H9 (cell line): Measurements from ENCODE around the gene TBP. TPM values are rescaled to one million over a fixed set of nuclear protein-coding genes. Genes with fewer than 3 reads are reported as not detected.

Experiments used
- DNase-seq: peaks from one replicate; pipeline ENCODE4 v3.0.0-alpha.2; 2017
- H2AFZ ChIP-seq: one replicate; pipeline ENCODE4 v1.6.1; 2013; ENCODE audit warnings: mild to moderate bottlenecking, low read length, control low read depth, moderate library complexity
- H2AK5ac ChIP-seq: 2 replicates; pipeline ENCODE4 v1.6.1; 2013; ENCODE audit warnings: low read length, control low read depth, mixed read lengths; ENCODE audit not compliant: insufficient read length
- H2BK120ac ChIP-seq: one replicate; pipeline ENCODE4 v1.6.1; 2013; ENCODE audit warnings: low read depth, mild to moderate bottlenecking, low read length, control low read depth, inconsistent platforms; ENCODE audit not compliant: poor library complexity, severe bottlenecking
- H2BK12ac ChIP-seq: 2 replicates; pipeline ENCODE4 v1.6.1; 2013; ENCODE audit warnings: low read length, control low read depth, mixed read lengths, low read depth; ENCODE audit not compliant: insufficient read length
- H2BK15ac ChIP-seq: 2 replicates; pipeline ENCODE4 v1.6.1; 2013; ENCODE audit warnings: low read depth, low read length, control low read depth
- H2BK20ac ChIP-seq: one replicate; pipeline ENCODE4 v1.6.1; 2013; ENCODE audit warnings: low read depth, mild to moderate bottlenecking, low read length, control low read depth, inconsistent platforms; ENCODE audit not compliant: poor library complexity, severe bottlenecking
- H2BK5ac ChIP-seq: 2 replicates; pipeline ENCODE4 v1.6.1; 2013; ENCODE audit warnings: low read length, control low read depth, mixed read lengths; ENCODE audit not compliant: insufficient read length
- H3K14ac ChIP-seq: 2 replicates; pipeline ENCODE4 v1.6.1; 2013; ENCODE audit warnings: low read length, control low read depth; ENCODE audit not compliant: insufficient read depth
- H3K18ac ChIP-seq: 2 replicates; pipeline ENCODE4 v1.6.1; 2013; ENCODE audit warnings: low read depth, mild to moderate bottlenecking, mixed read lengths, low read length, control low read depth; ENCODE audit not compliant: insufficient read length
- H3K23ac ChIP-seq: 2 replicates; pipeline ENCODE4 v1.6.1; 2013; ENCODE audit warnings: low read length, control low read depth, mixed read lengths, low read depth; ENCODE audit not compliant: insufficient read length
- H3K23me2 ChIP-seq: 2 replicates; pipeline ENCODE4 v1.6.1; 2013; ENCODE audit warnings: low read depth, mild to moderate bottlenecking, mixed read lengths, low read length, control low read depth; ENCODE audit not compliant: insufficient read length, poor library complexity, severe bottlenecking
- H3K27ac ChIP-seq: 2 replicates; pipeline ENCODE4 v1.5.1; 2013; ENCODE audit warnings: low read length, control low read depth, mixed read lengths, low read depth; ENCODE audit not compliant: insufficient read length
- H3K27me3 ChIP-seq: 2 replicates; pipeline ENCODE4 v1.6.1; 2013; ENCODE audit warnings: low read length, control low read depth, inconsistent platforms; ENCODE audit not compliant: insufficient read depth
- H3K4ac ChIP-seq: 2 replicates; pipeline ENCODE4 v1.6.1; 2013; ENCODE audit warnings: low read depth, mild to moderate bottlenecking, control low read depth, inconsistent platforms, low read length, moderate library complexity
- H3K4me1 ChIP-seq: 2 replicates; pipeline ENCODE4 v1.6.1; 2013; ENCODE audit warnings: low read length, control low read depth, inconsistent platforms; ENCODE audit not compliant: insufficient read depth
- H3K4me2 ChIP-seq: 2 replicates; pipeline ENCODE4 v1.6.1; 2013; ENCODE audit warnings: low read length, control low read depth, mixed read lengths; ENCODE audit not compliant: insufficient read length, insufficient read depth
- H3K56ac ChIP-seq: 2 replicates; pipeline ENCODE4 v1.6.1; 2013; ENCODE audit warnings: low read depth, mild to moderate bottlenecking, mixed read lengths, low read length, control low read depth; ENCODE audit not compliant: insufficient read length
- H3K79me1 ChIP-seq: 2 replicates; pipeline ENCODE4 v1.6.1; 2013; ENCODE audit warnings: low read depth, mild to moderate bottlenecking, moderate library complexity, low read length, control low read depth, inconsistent platforms; ENCODE audit not compliant: insufficient read depth, poor library complexity, severe bottlenecking
- H3K79me2 ChIP-seq: 2 replicates; pipeline ENCODE4 v1.6.1; 2013; ENCODE audit warnings: low read length, control low read depth, inconsistent platforms; ENCODE audit not compliant: insufficient read depth
- H3K9ac ChIP-seq: 2 replicates; pipeline ENCODE4 v1.6.1; 2013; ENCODE audit warnings: low read length, control low read depth, mixed read lengths; ENCODE audit not compliant: insufficient read length; ENCODE audit errors: extremely low read depth
- H3K9me3 ChIP-seq: one replicate; pipeline ENCODE4 v1.6.1; 2013; ENCODE audit warnings: low read depth, low read length, inconsistent platforms; ENCODE audit not compliant: control insufficient read depth
- H3T11ph ChIP-seq: one replicate; pipeline ENCODE4 v1.6.1; 2013; ENCODE audit warnings: mild to moderate bottlenecking, low read length, control low read depth, inconsistent platforms
- H4K20me1 ChIP-seq: one replicate; pipeline ENCODE4 v1.6.1; 2013; ENCODE audit not compliant: control insufficient read depth, insufficient read length, insufficient read depth
- H4K5ac ChIP-seq: 2 replicates; pipeline ENCODE4 v1.6.1; 2013; ENCODE audit warnings: low read depth, mild to moderate bottlenecking, mixed read lengths, low read length, control low read depth; ENCODE audit not compliant: insufficient read length
- H4K8ac ChIP-seq: replicated peaks from 2 replicates; pipeline ENCODE4 v1.6.1; 2013; ENCODE audit warnings: low read length, control low read depth, mixed read lengths, low read depth; ENCODE audit not compliant: insufficient read length
- H4K91ac ChIP-seq: 2 replicates; pipeline ENCODE4 v1.6.1; 2013; ENCODE audit warnings: low read depth, mild to moderate bottlenecking, moderate library complexity, mixed read lengths, low read length, control low read depth; ENCODE audit not compliant: insufficient read length
- H3K27ac Mint-ChIP-seq, 3 experiments: 2 replicates in 2 of 3; 3 replicates in 1 of 3; pipeline ENCODE4 v1.8.0; 2020 to 2021; ENCODE audit warnings: mixed read lengths in 3 of 3, mild to moderate bottlenecking in 1 of 3, moderate library complexity in 1 of 3
- H3K27me3 Mint-ChIP-seq: 2 replicates; pipeline ENCODE4 v1.8.0; 2021; ENCODE audit warnings: low read depth, mild to moderate bottlenecking, moderate library complexity, mixed read lengths
- H3K36me3 Mint-ChIP-seq, 3 experiments: 2 replicates in 2 of 3; 3 replicates in 1 of 3; pipeline ENCODE4 v1.8.0; 2020 to 2021; ENCODE audit warnings: low read depth in 3 of 3, mixed read lengths in 3 of 3; ENCODE audit not compliant: insufficient read depth in 1 of 3
- H3K4me1 Mint-ChIP-seq, 2 experiments: 2 replicates each; pipeline ENCODE4 v1.8.0; 2020; ENCODE audit warnings: mixed read lengths in 2 of 2
- H3K4me3 Mint-ChIP-seq, 2 experiments: 2 replicates in 1 of 2; 3 replicates in 1 of 2; pipeline ENCODE4 v1.8.0; 2020 to 2021; ENCODE audit warnings: mild to moderate bottlenecking in 2 of 2, mixed read lengths in 2 of 2, moderate library complexity in 1 of 2
- H3K9me3 Mint-ChIP-seq, 2 experiments: 2 replicates in 1 of 2; 3 replicates in 1 of 2; pipeline ENCODE4 v1.8.0; 2020; ENCODE audit warnings: mild to moderate bottlenecking in 2 of 2, mixed read lengths in 2 of 2, moderate library complexity in 1 of 2
- CTCF ChIP-seq: fragments of 200-600 bp; sonication (generic); conservative IDR thresholded peaks from 3 replicates; pipeline ENCODE4 v1.8.0; 2021; ENCODE audit warnings: antibody characterized with exemption, mild to moderate bottlenecking
- WGBS: extraction: QIAGEN DNeasy Blood & Tissue Kit; methylation state at CpG from one replicate; pipeline ENCODE4 v1.1.7; 2013; ENCODE audit warnings: missing lambda C conversion rate, low lambda C conversion rate, mixed read lengths; ENCODE audit not compliant: insufficient read length; ENCODE audit errors: extremely low coverage; 5-methylcytosine and 5-hydroxymethylcytosine counted together
- total RNA-seq: library from RNA; stranded (reverse); gene quantifications from 2 replicates; pipeline ENCODE4 v1.2.1, GENCODE V29; 2021

The TBP gene
- total RNA-seq, 1 experiment from 2014 or later = 22.6 TPM

- H2BK5ac ChIP-seq = no peak overlapping the region
- TF ChIP-seq CTCF = no peak
- H3K9me3 Mint-ChIP-seq = no peaks in the 10 kb centered on the region
- no peak overlapping the region for H3K4me3 Mint-ChIP-seq
- H4K8ac ChIP-seq = no peak overlapping the region
- no peaks in the 10 kb centered on the region for H3K4me1 ChIP-seq
- H2BK20ac ChIP-seq = no peak overlapping the region
- H3K36me3 Mint-ChIP-seq = peaks cover 10 to 34% (median 22%) of the 10 kb centered on the region in 3 experiments; a peak in 6 of 7 replicates
- peaks cover 13 to 16% of the 10 kb centered on the region in 2 experiments for H3K4me1 Mint-ChIP-seq
- H3K18ac ChIP-seq = no peak overlapping the region
- peak overlapping the region; percentile 87 for H3K4me2 ChIP-seq
- H3K56ac ChIP-seq = no peak overlapping the region
- H3K23ac ChIP-seq = no peak overlapping the region
- no peak overlapping the region for H3K4ac ChIP-seq
- no peak overlapping the region for H4K5ac ChIP-seq
- peaks cover 4% of the 10 kb centered on the region for H3K23me2 ChIP-seq
- no peaks in the 10 kb centered on the region for H3K27me3 Mint-ChIP-seq
- H2BK15ac ChIP-seq = no peak overlapping the region
- no CpG with 5 or more reads among the region's 13 CpGs for WGBS
- DNase-seq = no peak
- no peak overlapping the region for H2AK5ac ChIP-seq
- H3K79me1 ChIP-seq = peaks cover 5% of the 10 kb centered on the region
- no peak overlapping the region for H4K91ac ChIP-seq
- H2BK120ac ChIP-seq = no peak overlapping the region
- no peak overlapping the region for H2BK12ac ChIP-seq
- no peaks in the 10 kb centered on the region for H3K9me3 ChIP-seq
- H3K27ac Mint-ChIP-seq = no peak overlapping the region
- peaks cover 51% of the 10 kb centered on the region for H3K79me2 ChIP-seq
- no peak overlapping the region for H3K14ac ChIP-seq
- no peaks in the 10 kb centered on the region for H3K27me3 ChIP-seq
- H2AFZ ChIP-seq = peak overlapping the region; percentile 63
- H3T11ph ChIP-seq = no peak overlapping the region
- peak overlapping the region; percentile 36 for H3K9ac ChIP-seq
- no peak overlapping the region for H3K27ac ChIP-seq
- H4K20me1 ChIP-seq = no peaks in the 10 kb centered on the region
Measured at GRCh38 chr6:170553534-170554012, 596 bp upstream of the TBP start.
